Tibial nerve (tissue), 3 donors: ENCODE measurements around the gene B3GALT6.

Experiments used
- CTCF ChIP-seq, 5 experiments: fragments of 200-600 bp in 3 of 5; fragments of 450-650 bp in 2 of 5; sonication (generic) in 3 of 5; IDR thresholded peaks; one replicate each; pipeline ENCODE4 v1.5.1; 2016 to 2019; ENCODE audit warnings: antibody characterized with exemption in 5 of 5, mild to moderate bottlenecking in 3 of 5, moderate library complexity in 2 of 5
- POLR2A ChIP-seq, 2 donors: fragments of 450-650 bp; IDR thresholded peaks; one replicate each; pipeline ENCODE4 v1.6.1; 2017; ENCODE audit warnings: antibody characterized with exemption in 2 of 2, mild to moderate bottlenecking in 2 of 2, moderate library complexity in 2 of 2

- TF ChIP-seq CTCF (IDR thresholded peaks at IDR 0.05) (no peak), POLR2A (IDR thresholded peaks at IDR 0.05) (no peak)
Measured at GRCh38 chr1:1242461-1243265, 10.6 kb downstream of the B3GALT6 start.
